HG02840 (cell line): Measurements from ENCODE around the gene NXF1.
"Not testable (repeated sequence)": the region's sequence is repeated elsewhere in the genome, so short reads cannot be mapped to it uniquely, and the experiment has no call there.

Source experiments
- ATAC-seq: cut with Tn5 transposase; IDR thresholded peaks from one replicate; pipeline ENCODE4 v1.9.1; 2021; ENCODE audit warnings: mild to moderate bottlenecking, moderate library complexity, moderate number of reproducible peaks; ENCODE audit not compliant: unreplicated experiment, low FRiP score

The NXF1 gene

DNA sequence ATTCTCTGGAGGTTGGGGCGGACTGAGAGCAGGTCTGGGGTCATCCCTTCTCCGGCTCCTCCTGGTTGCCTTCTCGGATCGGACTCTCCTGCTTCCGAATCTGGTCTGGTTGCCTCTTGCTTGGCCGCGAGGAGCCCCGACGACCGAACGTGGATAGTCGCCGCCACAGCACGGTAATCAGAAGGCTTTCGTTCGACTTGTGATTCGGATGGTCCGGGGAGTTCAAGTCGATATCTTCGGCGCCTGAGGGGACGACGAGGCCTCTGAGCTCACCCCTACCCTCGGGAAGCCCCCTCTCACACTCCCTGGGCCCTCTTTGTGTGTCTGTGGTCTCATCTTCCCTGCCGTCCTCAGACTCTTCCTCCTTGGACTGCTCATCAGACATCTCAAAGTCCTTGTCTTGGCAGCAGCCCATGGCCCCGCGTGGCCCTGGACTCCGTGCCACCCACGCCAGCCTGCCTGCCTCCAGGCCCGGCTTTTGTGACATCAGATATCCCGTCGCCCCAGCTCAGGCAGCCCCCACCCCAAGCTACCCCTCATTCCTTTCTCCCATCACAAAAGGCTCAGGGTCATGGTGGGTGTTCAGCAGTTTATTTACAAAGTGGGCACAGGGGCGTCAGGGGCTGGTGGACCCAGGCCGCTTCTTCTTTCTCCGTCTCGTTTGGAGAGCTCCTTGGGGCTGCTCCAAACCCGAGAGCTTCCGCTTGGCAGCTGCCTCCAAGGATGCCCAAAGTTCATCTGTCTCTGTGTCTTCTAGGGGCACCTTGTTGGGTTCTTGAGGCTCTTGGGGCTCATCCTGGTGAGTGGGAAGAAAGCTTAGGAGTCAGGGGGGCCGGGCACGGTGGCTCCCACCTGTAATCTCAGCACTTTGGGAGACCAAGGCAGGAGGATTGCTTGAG is 27.3 kb upstream of the NXF1 start, which contains the start of gene TEX54:
Gene TEX54 (minus strand): TSS at position 506 of the 899 bp plus-strand sequence.
- peak; percentile 10 for ATAC-seq

- peak; percentile 76 for ATAC-seq
Measured at GRCh38 chr11:62831520-62832335, 26.5 kb upstream of the NXF1 start, which contains the start of gene STX5. Gene STX5, minus strand, starts transcription at chr11:62832051. Its CDS starts 808 bp downstream, at chr11:62831243.

- ATAC-seq: no peak
Measured at GRCh38 chr11:62830904-62831519, 25.8 kb upstream of the NXF1 start.

GRCh38 chr11:62828130-62828529 is 22.9 kb upstream of the NXF1 start:
- not testable (repeated sequence) for ATAC-seq

- no peak for ATAC-seq
Measured at GRCh38 chr11:62823677-62824076, 18.4 kb upstream of the NXF1 start.

DNA sequence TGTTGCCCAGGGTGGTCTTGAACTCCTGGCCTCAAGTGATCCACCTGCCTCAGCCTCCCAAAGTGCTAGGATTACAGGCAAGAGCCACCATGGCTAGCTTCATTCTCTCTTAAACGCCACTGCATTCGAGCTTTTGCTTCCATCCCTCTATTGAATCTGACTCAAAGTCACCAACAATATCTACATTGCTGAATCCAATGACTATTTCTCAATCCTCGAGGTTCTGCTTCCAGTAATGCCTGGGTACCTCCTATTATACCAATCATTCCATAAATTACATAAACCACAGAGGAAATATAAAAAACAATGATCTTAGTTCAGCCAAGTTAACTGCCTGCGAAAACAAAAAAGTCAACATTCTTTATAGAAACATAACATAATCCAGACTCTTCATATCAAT is 11.9 kb upstream of the NXF1 start:
- ATAC-seq: no peak

DNA sequence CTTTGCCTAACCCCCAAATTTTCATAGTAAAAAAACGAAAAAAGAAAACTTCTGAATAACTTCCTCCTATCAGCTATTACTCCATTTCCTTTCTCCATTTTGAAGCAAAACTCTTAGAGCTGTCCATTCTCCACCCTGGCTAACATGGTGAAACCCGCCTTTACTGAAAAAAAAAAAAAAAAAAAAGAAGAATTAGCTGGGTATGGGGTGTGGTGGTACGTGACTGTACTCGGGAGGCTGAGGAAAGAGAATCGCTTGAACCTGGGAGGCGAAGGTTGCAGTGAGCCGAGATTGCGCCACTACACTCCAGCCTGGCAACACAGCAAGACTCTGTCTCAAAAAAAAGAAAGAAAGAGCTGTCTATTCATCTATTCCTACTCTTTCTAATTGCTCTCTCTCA is 11.3 kb upstream of the NXF1 start:
- ATAC-seq: no peak

GRCh38 chr11:62811659-62812058 is 6.4 kb upstream of the NXF1 start:
- no peak for ATAC-seq

- no peak for ATAC-seq
Measured at GRCh38 chr11:62810748-62811147, 5.5 kb upstream of the NXF1 start.

GRCh38 chr11:62806611-62807121 is 1.4 kb upstream of the NXF1 start:
- ATAC-seq: no peak

DNA sequence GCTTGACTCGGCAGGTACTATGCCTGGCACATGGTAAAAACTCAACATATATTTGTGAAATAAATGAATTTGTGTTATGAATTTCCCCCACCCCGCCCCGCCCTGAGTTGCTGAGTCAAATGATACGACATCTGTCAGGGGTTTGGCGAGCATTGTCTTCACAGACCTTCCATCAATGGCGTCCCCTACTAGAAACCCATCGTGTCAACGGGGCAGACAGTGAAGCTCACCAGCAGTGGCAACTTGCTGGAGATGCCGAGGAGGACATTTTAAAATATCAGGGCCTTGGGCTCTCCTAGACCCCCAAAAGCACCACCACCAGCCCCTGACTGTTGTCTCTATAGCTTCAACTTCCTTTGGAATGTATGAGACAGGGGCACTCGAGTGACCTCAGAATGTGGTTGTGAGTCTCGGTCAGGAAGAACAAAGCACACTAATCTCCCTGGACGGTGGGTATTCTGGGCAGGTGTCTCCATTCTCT is 761 bp upstream of the NXF1 start:
- no peak for ATAC-seq

DNA sequence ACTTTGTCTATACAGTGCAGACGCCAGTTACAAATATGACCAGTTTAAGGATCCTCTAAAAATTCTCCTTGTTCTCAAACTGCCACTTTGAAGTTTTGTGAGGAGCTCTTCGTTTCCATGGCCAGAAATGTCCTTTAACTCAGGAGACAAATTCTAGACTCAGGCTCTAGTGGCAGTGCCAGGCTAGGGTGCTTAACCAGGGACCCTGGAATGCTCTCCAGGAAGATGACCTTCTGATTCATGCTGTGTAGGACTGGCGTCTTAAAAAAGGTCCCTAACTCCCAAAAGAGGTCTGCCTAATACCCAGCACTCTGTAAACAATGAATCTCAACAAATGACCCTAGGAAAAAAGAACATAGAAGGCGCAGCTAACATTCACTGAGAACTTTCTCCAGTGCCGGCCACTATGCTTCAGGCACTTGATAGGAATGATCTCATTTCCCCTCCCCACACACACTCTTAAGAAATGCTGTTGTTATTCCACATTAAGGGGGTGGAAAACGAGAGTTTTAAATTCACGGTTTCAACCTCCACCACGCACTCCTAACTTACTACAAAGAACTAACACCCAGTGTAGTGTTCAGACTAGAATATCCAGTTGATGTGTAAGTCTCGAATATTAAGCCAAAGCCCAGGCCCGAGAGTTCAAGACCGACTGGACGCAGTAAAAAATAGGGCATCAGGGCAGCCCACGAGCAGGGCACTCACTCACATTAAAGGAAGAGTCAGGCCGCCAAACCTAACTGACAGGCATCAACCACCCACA is 747 bp downstream of the NXF1 start:
- ATAC-seq: no peak

- no peak for ATAC-seq
Measured at GRCh38 chr11:62801071-62801470, 4.2 kb downstream of the NXF1 start.

DNA sequence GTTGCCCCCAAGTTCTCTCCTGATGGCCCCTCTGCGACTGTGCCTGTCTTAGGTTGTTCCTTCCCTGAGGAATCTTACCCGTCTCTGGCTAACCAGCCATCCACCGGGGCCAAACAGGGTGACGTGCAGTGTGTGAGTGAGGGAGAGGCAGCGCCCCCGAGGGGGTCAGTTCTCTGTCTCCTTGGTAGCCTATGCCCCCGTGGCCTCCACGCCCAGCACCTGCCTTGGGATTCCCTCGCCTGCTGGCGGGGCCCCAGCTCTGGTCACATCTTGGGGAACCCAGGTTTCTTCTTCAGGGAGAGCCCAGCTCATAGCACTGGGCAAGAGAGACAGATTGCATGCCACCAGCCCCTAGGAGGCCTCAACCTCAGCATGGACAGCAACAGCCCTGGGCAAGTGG is 5.8 kb downstream of the NXF1 start:
- no peak for ATAC-seq

DNA sequence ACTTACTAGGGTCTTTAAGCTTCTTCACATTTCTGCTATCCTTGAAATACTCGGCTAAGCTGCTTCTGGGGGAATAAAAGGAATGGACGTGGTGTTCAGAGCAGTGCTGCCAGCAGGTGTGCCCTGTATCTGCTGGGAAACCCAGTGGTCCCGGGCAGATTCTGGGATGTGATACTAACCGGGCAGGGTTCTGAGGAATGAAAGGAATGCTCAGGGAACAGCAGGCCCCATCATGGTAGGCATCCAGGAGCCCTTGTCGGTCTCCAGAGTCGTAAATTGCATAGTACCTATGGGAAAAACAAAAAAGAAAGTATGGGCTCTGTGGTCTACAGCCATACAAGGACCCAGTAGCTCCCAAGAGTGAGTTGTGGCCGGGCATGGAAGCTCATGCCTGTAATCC is 9.0 kb downstream of the NXF1 start:
- no peak for ATAC-seq

GRCh38 chr11:62794201-62794775 is 11.0 kb downstream of the NXF1 start:
- no peak for ATAC-seq

GRCh38 chr11:62792202-62792575 is 13.1 kb downstream of the NXF1 start:
- ATAC-seq: no peak

DNA sequence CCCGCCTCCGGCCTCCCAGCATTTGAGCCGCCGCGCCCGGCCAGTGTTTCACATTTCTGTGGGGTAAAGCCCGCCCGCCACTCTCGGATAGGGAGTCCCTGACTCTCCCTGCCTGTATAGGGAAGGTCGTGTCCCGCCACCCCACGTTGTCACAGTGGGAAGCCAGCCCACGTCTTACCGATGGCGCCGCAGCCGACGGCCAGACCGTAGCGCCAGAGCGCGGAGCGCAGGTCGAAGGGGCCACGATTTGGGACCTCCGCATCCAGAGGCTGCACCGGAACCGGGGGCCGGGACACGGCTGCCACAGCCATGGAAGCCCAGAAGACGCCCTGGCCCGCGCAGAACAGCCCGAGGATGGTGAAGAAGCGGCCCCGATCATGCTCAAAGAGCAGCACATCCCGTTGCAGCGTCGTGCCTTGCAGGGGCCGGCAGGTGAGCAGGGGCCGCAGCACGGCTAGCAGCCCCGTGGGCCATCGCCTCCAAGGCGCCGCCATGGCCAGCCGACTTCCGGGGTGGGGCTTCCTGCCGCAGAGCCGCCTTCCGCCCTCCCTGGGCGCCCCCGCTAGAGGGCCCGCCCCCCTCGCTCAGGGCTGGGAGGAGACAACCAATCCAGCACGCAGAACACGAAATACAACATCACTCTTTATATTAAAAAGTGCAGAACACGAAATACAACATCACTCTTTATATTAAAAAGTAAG is 13.6 kb downstream of the NXF1 start, which contains the start of gene TMEM223:
Gene TMEM223 (minus strand): TSS at position 506 of the 701 bp plus-strand sequence. CDS start 12 bp downstream, at position 494.
- peak; percentile 46 for ATAC-seq

DNA sequence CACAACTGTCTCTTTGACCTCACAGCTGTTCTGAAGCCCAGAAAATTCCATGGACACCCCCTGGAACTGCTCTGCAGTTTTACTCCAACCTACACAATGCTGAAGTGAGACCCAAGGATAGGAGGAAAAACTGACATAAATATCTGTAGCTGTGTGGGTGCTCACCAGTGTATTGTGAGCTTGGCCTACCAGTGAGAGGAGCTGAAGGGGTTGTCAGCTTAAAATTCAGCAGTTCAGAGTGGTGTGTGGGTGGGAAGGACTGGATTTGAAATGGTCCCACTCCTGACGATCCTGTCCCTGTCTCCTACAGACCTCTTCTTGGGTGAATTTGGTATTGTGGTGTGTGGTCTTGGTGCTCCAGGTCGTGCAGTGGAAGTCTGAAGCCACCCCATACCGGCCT is 15.7 kb downstream of the NXF1 start:
- ATAC-seq: no peak
